Left ventricle myocardium inferior (tissue), 1 donor: ENCODE results near the gene GLO1. TPM values are rescaled to one million over a fixed set of nuclear protein-coding genes. Genes with fewer than 3 reads are reported as not detected.
A peak's percentile ranks its signal among the peaks of the same experiment; 100 is the strongest.

ENCODE experiments used
- DNase-seq: peaks from one replicate; pipeline ENCODE4 v3.0.0-alpha.2; 2020
- H3K27ac ChIP-seq: fragments of 200-600 bp; replicated peaks from 2 replicates; pipeline ENCODE4 v1.8.0; 2021
- H3K27me3 ChIP-seq: fragments of 200-600 bp; 2 replicates; pipeline ENCODE4 v1.8.0; 2021; ENCODE audit warnings: low read depth
- H3K36me3 ChIP-seq: fragments of 200-600 bp; 2 replicates; pipeline ENCODE4 v1.8.0; 2021
- H3K4me1 ChIP-seq: fragments of 200-600 bp; 2 replicates; pipeline ENCODE4 v1.8.0; 2021
- H3K4me3 ChIP-seq: fragments of 200-600 bp; 2 replicates; pipeline ENCODE4 v1.8.0; 2021; ENCODE audit warnings: mild to moderate bottlenecking, moderate library complexity
- H3K9me3 ChIP-seq: fragments of 200-600 bp; replicated peaks from 2 replicates; pipeline ENCODE4 v1.8.0; 2021
- CTCF ChIP-seq: fragments of 200-600 bp; IDR thresholded peaks from 2 replicates; pipeline ENCODE4 v1.8.0; 2021; ENCODE audit warnings: antibody characterized with exemption, mild to moderate bottlenecking, borderline replicate concordance
- intact Hi-C: fragments of 100-400 bp; cut with micrococcal nuclease; formaldehyde crosslinking; loops from one replicate; pipeline ENCODE4 v1.11.0; 2022
- total RNA-seq: library from RNA; stranded (reverse); fragmentation: NEBNext Ultra II Directional; extraction: Animal tissue kit (Norgen Biotek cat#: 25700); gene quantifications from one replicate; pipeline ENCODE4 v1.2.1, GENCODE V29; 2021
- donor health status: DM: no; HTN: yes; CAD: no; lungs with severe emphysema.

Gene GLO1
- total RNA-seq, 1 donor from 2014 or later: 84.6 TPM

- no peak overlapping the region for H3K4me3 ChIP-seq
- no peak for TF ChIP-seq CTCF
- H3K36me3 ChIP-seq: peaks cover 73% of the 10 kb centered on the region
- no peaks in the 10 kb centered on the region for H3K9me3 ChIP-seq
- no peak for DNase-seq
- no peak overlapping the region for H3K27ac ChIP-seq
- peaks cover 7% of the 10 kb centered on the region for H3K4me1 ChIP-seq
- no peaks in the 10 kb centered on the region for H3K27me3 ChIP-seq
- intact Hi-C loops: no loop called here
Measured at GRCh38 chr6:38678178-38678760, 24.7 kb downstream of the GLO1 start.

GRCh38 chr6:38676974-38677544 is 25.9 kb downstream of the GLO1 start:
- Histone ChIP-seq H3K36me3 (peaks cover 61% of the 10 kb centered on the region), H3K27me3 (no peaks in the 10 kb centered on the region), H3K27ac (no peak overlapping the region), H3K4me1 (peaks cover 8% of the 10 kb centered on the region), H3K9me3 (no peaks in the 10 kb centered on the region), H3K4me3 (no peak overlapping the region)
- intact Hi-C loops: no loop called here
- no peak for TF ChIP-seq CTCF
- no peak for DNase-seq

GRCh38 chr6:38676236-38676973 is 26.5 kb downstream of the GLO1 start:
- Histone ChIP-seq H3K9me3 (no peaks in the 10 kb centered on the region), H3K4me1 (peaks cover 8% of the 10 kb centered on the region), H3K27ac (no peak overlapping the region), H3K4me3 (no peak overlapping the region), H3K27me3 (no peaks in the 10 kb centered on the region), H3K36me3 (peaks cover 54% of the 10 kb centered on the region)
- TF ChIP-seq CTCF: no peak
- no peak for DNase-seq
- intact Hi-C loops: no loop called here

- intact Hi-C loops: no loop called here
- Histone ChIP-seq H3K36me3 (peaks cover 32% of the 10 kb centered on the region), H3K27ac (no peak overlapping the region), H3K4me3 (no peak overlapping the region), H3K4me1 (peaks cover 8% of the 10 kb centered on the region), H3K9me3 (no peaks in the 10 kb centered on the region), H3K27me3 (no peaks in the 10 kb centered on the region)
- no peak for DNase-seq
- TF ChIP-seq CTCF: no peak
Measured at GRCh38 chr6:38673397-38674165, 29.4 kb downstream of the GLO1 start.

GRCh38 chr6:38671885-38672467 is 31.0 kb downstream of the GLO1 start:
- Histone ChIP-seq H3K4me1 (peaks cover 8% of the 10 kb centered on the region), H3K36me3 (peaks cover 25% of the 10 kb centered on the region), H3K27me3 (no peaks in the 10 kb centered on the region), H3K9me3 (no peaks in the 10 kb centered on the region), H3K27ac (no peak overlapping the region), H3K4me3 (no peak overlapping the region)
- TF ChIP-seq CTCF: peak; percentile 80
- no peak for DNase-seq
- intact Hi-C loops: no loop called here
